PC-3 (cell line): ENCODE measurements around the gene HNF4A. TPM values are rescaled to one million over a fixed set of nuclear protein-coding genes. Genes with fewer than 3 reads are reported as not detected.

Source experiments
- ATAC-seq: fragments of 200-7000 bp; cut with Tn5 transposase; 2 replicates; pipeline ENCODE4 v1.9.1; 2020; ENCODE audit warnings: mild to moderate bottlenecking, moderate library complexity
- BruUV-seq: library from RNA; stranded (reverse); fragments of 400-500 nt; replicated peaks from 2 replicates; lab custom pipeline; 2021; lab: Mats Ljungman, UMichigan
- CTCF ChIA-PET: fragments of 300-600 bp; sonication (Branson Sonifier 250); formaldehyde crosslinking; loops from one replicate; lab custom pipeline; 2022; ENCODE audit warnings: antibody characterized with exemption; lab: Charles Lee
- POLR2A ChIA-PET: fragments of 300-600 bp; sonication (Branson Sonifier 250); formaldehyde crosslinking; loops from one replicate; lab custom pipeline; 2022; ENCODE audit warnings: antibody characterized with exemption; ENCODE audit not compliant: unreplicated experiment; lab: Charles Lee
- DNase-seq: peaks from one replicate; pipeline ENCODE4 v3.0.0-alpha.2; 2015
- H2AFZ ChIP-seq: fragments of 300-600 bp; sonication (generic); 2 replicates; pipeline ENCODE4 v1.6.0; 2016; ENCODE audit warnings: antibody characterized with exemption, low read length
- H3F3A ChIP-seq: fragments of 300-600 bp; sonication (generic); one replicate; pipeline ENCODE4 v1.6.0; 2017; ENCODE audit warnings: antibody characterized with exemption, low read length, control low read depth, mild to moderate bottlenecking; ENCODE audit not compliant: unreplicated experiment
- H3K27ac ChIP-seq: fragments of 300-600 bp; sonication (generic); 2 replicates; pipeline ENCODE4 v1.5.1; 2016; ENCODE audit warnings: mild to moderate bottlenecking, low read length
- H3K27me3 ChIP-seq: fragments of 300-600 bp; sonication (generic); 2 replicates; pipeline ENCODE4 v1.6.1; 2016; ENCODE audit warnings: low read length, mixed read lengths
- H3K36me3 ChIP-seq: fragments of 300-600 bp; sonication (generic); 2 replicates; pipeline ENCODE4 v1.6.1; 2016; ENCODE audit warnings: low read depth, mixed run types, low read length, mixed read lengths
- H3K4me1 ChIP-seq: fragments of 300-600 bp; sonication (generic); 2 replicates; pipeline ENCODE4 v1.5.1; 2016; ENCODE audit warnings: low read length; ENCODE audit not compliant: insufficient read depth
- H3K4me2 ChIP-seq: fragments of 300-600 bp; sonication (generic); 2 replicates; pipeline ENCODE4 v1.6.0; 2016; ENCODE audit warnings: low read length
- H3K4me3 ChIP-seq: fragments of 300-600 bp; sonication (generic); 2 replicates; pipeline ENCODE4 v1.5.1; 2016; ENCODE audit warnings: mild to moderate bottlenecking, low read length, mixed read lengths
- H3K79me2 ChIP-seq: fragments of 300-600 bp; sonication (generic); 2 replicates; pipeline ENCODE4 v1.6.1; 2017; ENCODE audit warnings: low read length, mixed read lengths
- H3K9ac ChIP-seq: fragments of 300-600 bp; sonication (generic); 2 replicates; pipeline ENCODE4 v1.6.0; 2016; ENCODE audit warnings: mild to moderate bottlenecking, low read length
- H3K9me2 ChIP-seq: fragments of 300-600 bp; sonication (generic); replicated peaks from 2 replicates; pipeline ENCODE4 v1.6.1; 2016; ENCODE audit warnings: mixed run types, low read length, mixed read lengths
- H3K9me3 ChIP-seq: fragments of 300-600 bp; sonication (generic); 2 replicates; pipeline ENCODE4 v1.6.1; 2016; ENCODE audit warnings: low read length, mixed read lengths
- H4K20me1 ChIP-seq: fragments of 300-600 bp; sonication (generic); 2 replicates; pipeline ENCODE4 v1.6.1; 2016; ENCODE audit warnings: low read length, mixed read lengths
- CTCF ChIP-seq: fragments of 300-600 bp; sonication (generic); conservative IDR thresholded peaks from 2 replicates; pipeline ENCODE4 v1.5.1; 2017; ENCODE audit warnings: antibody characterized with exemption, low read depth, mild to moderate bottlenecking, low read length
- EZH2 ChIP-seq: fragments of 300-600 bp; sonication (generic); IDR thresholded peaks from one replicate; pipeline ENCODE4 v1.6.1; 2017; ENCODE audit warnings: antibody characterized with exemption, mild to moderate bottlenecking, low read length; ENCODE audit not compliant: unreplicated experiment
- EZH2phosphoT487 ChIP-seq: fragments of 300-600 bp; sonication (generic); IDR thresholded peaks from 2 replicates; pipeline ENCODE4 v1.6.1; 2018; ENCODE audit warnings: mild to moderate bottlenecking, antibody characterized with exemption, low read length, borderline replicate concordance
- intact Hi-C: fragments of 100-400 bp; cut with micrococcal nuclease; formaldehyde crosslinking; loops from 2 replicates; pipeline ENCODE4 v1.9.0; 2023
- total RNA-seq: library from RNA; depleted of rRNA; stranded (reverse); fragments of >200 nt; gene quantifications from 2 replicates; pipeline ENCODE4 v1.2.3, GENCODE V29; 2014

Gene HNF4A
- total RNA-seq, 1 experiment from 2014 or later: not detected

- Histone ChIP-seq H3K36me3 (no peaks in the 10 kb centered on the region), H3K4me3 (no peak overlapping the region), H3F3A (no peaks in the 10 kb centered on the region), H3K9me3 (no peaks in the 10 kb centered on the region), H2AFZ (no peak overlapping the region), H4K20me1 (no peaks in the 10 kb centered on the region), H3K79me2 (no peaks in the 10 kb centered on the region), H3K27ac (no peak overlapping the region), H3K4me2 (no peak overlapping the region), H3K9me2 (no peaks in the 10 kb centered on the region), H3K9ac (no peak overlapping the region), H3K27me3 (no peaks in the 10 kb centered on the region; the same call in 1 of the 2 replicates), H3K4me1 (peaks cover 6% of the 10 kb centered on the region; the same call in 1 of the 2 replicates)
- intact Hi-C loops: no loop called here
- ATAC-seq (no peak), DNase-seq (no peak)
- TF ChIP-seq EZH2 (no peak), CTCF (no peak), EZH2phosphoT487 (no peak)
- ChIA-PET POLR2A (no interaction called here), CTCF (no interaction called here)
- no TSS peak for BruUV-seq
Measured at GRCh38 chr20:44425923-44426322, 70.4 kb downstream of the HNF4A start.

- Histone ChIP-seq H3K4me1 (peaks cover 2% of the 10 kb centered on the region; the same call in 1 of the 2 replicates), H3K27ac (no peak overlapping the region), H3K36me3 (no peaks in the 10 kb centered on the region), H3K79me2 (no peaks in the 10 kb centered on the region), H3K4me3 (no peak overlapping the region), H3K9ac (no peak overlapping the region), H3K9me2 (no peaks in the 10 kb centered on the region), H3F3A (no peaks in the 10 kb centered on the region), H3K27me3 (no peaks in the 10 kb centered on the region; the same call in 1 of the 2 replicates), H3K4me2 (no peak overlapping the region), H2AFZ (no peak overlapping the region), H4K20me1 (no peaks in the 10 kb centered on the region), H3K9me3 (no peaks in the 10 kb centered on the region)
- intact Hi-C loops: no loop called here
- TF ChIP-seq CTCF: no peak
- no peak for TF ChIP-seq EZH2phosphoT487
- no peak for TF ChIP-seq EZH2
- ChIA-PET CTCF (no interaction called here), POLR2A (no interaction called here)
- ATAC-seq (no peak), DNase-seq (no peak)
- BruUV-seq: no TSS peak
Measured at GRCh38 chr20:44426879-44427790, 71.6 kb downstream of the HNF4A start.

GRCh38 chr20:44427804-44428173 lies 72.3 kb downstream of the HNF4A start:
- no TSS peak for BruUV-seq
- Histone ChIP-seq H3K4me1 (no peaks in the 10 kb centered on the region), H2AFZ (no peak overlapping the region), H4K20me1 (no peaks in the 10 kb centered on the region), H3K9me3 (no peaks in the 10 kb centered on the region), H3K4me2 (no peak overlapping the region), H3K79me2 (no peaks in the 10 kb centered on the region), H3K4me3 (no peak overlapping the region), H3K36me3 (no peaks in the 10 kb centered on the region), H3K9ac (no peak overlapping the region), H3F3A (no peaks in the 10 kb centered on the region), H3K27ac (no peak overlapping the region), H3K9me2 (no peaks in the 10 kb centered on the region), H3K27me3 (peaks cover 4% of the 10 kb centered on the region; the same call in 1 of the 2 replicates)
- no peak for DNase-seq
- ChIA-PET POLR2A (no interaction called here), CTCF (no interaction called here)
- ATAC-seq: no peak
- intact Hi-C loops: no loop called here
- no peak for TF ChIP-seq EZH2
- no peak for TF ChIP-seq CTCF
- TF ChIP-seq EZH2phosphoT487: no peak
